Renal cortical epithelial cell (primary cell): ENCODE data around the gene NBR1. TPM values are rescaled to one million over a fixed set of nuclear protein-coding genes. Genes with fewer than 3 reads are reported as not detected.
A peak's percentile ranks its signal among the peaks of the same experiment; 100 is the strongest.
"Not testable (repeated sequence)": the region's sequence is repeated elsewhere in the genome, so short reads cannot be mapped to it uniquely, and the experiment has no call there.

Source experiments
- DNase-seq: peaks from one replicate; pipeline ENCODE4 v3.0.0-alpha.2; 2011; ENCODE audit warnings: low read depth
- total RNA-seq: library from RNA; depleted of rRNA; stranded (reverse); fragments of >200 nt; gene quantifications from 2 replicates; pipeline ENCODE4 v1.2.3, GENCODE V29; 2014

The NBR1 gene
- total RNA-seq, 1 donor from 2014 or later = 141 TPM

GRCh38 chr17:43216369-43216761 is 45.4 kb downstream of the NBR1 start:
- no peak for DNase-seq

GRCh38 chr17:43216762-43217613 is 46.0 kb downstream of the NBR1 start:
- DNase-seq = no peak

GRCh38 chr17:43217614-43218087 is 46.6 kb downstream of the NBR1 start:
- DNase-seq = no peak

GRCh38 chr17:43219001-43219400 is 48.0 kb downstream of the NBR1 start:
- DNase-seq = no peak

DNA sequence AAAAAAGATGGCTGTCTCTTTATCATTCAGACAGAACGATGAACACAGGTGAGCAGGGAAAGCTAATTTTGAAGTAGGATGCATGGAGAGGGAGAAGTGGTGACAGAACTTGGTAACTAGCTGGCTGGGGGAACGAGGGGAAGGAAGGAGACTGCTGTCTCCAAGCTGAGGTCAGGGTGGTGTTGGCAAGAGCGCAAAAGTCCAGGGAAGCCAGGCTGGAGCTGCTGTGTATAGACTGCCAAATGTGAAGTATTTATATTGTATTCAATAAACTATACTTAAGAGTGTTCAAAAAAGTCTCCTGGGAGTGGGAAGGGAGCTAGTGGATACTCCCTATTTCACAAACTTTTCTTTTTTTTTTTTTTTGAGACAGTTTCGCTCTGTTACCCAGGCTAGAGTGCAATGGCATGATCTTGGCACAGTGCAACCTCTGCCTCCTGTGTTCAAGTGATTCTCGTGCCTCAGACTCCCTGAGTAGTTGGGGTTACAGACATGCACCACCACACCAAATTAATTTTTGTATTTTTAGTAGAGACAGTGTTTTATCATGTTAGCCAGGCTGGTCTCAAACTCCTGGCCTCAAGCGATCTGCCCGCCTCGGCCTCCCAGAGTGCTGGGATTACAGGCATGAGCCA is 48.8 kb downstream of the NBR1 start:
- no peak for DNase-seq

DNA sequence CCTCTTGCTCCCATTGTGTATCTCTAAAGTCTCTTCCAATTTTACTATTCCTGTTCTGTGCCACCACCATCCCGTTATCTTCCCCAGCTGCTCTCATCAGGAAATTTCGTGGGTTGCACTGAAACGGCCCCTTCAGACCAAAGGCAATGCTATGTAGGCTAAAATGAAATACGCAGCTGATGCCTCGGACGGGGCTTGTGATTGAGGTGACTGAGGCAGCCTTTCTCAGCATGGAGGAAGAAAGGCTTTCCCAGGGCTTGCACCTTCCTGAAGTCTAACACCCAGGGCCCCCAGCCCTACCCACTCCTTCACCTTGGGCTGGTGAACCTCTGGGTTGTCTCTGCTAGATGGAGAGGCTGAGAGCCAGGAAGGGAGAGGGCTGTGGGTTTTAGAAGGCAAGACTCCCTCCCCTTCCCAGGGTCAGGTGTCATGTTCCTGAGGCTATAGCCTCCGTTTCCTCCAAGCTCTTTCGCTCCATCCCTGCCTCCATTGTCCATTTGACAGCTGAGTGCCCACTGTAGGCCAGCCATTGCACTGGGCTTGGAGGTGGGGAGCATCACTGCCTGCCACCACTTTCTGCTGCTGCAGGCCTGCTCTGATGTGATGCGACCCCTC is 49.6 kb downstream of the NBR1 start:
- no peak for DNase-seq

DNA sequence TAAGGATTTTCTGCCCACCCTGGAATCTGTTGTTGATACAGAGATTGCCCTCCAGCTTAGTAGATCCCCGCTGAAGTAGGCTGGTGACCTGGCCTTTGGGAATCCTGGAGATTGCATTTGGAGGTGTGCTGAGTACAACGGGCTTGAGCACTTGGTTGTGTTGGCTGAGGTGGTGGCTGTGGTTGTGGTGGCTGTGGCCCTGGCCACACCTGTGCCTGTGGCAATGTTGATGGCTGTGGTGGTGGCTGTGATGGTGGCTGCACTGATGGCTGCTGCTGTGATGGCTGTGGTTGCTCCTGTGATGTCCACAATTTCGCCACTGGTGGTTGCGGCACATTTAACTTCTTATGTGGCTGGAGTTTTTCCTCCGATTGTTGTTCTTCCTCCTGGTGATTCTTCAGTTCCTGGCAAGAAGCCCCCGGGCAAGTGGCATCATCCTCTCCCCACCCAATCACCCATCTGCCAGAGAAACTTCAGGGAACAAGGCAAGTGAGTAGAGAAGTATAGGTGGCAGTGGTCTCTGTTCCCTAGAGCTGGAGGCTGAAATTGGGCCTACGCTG is 53.2 kb downstream of the NBR1 start:
- no peak for DNase-seq

DNA sequence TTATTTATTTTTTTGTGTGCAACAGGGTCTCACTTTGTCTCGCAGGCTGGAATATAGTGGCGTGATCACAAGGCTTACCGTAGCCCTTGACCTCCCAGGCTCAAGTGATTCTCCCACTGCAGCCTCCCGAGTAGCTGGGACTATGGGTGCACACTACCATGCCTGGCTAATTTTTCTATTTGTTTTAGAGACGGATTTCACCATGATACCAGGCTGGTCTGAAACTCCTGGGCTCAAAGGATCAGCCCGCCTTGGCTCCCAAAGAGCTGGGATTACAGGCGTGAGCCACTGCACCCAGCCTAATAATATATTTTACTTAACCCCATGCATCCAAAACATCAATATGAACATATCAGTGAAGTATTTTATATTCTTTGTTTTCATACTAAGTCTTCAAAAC is 55.4 kb downstream of the NBR1 start:
- no peak for DNase-seq

DNA sequence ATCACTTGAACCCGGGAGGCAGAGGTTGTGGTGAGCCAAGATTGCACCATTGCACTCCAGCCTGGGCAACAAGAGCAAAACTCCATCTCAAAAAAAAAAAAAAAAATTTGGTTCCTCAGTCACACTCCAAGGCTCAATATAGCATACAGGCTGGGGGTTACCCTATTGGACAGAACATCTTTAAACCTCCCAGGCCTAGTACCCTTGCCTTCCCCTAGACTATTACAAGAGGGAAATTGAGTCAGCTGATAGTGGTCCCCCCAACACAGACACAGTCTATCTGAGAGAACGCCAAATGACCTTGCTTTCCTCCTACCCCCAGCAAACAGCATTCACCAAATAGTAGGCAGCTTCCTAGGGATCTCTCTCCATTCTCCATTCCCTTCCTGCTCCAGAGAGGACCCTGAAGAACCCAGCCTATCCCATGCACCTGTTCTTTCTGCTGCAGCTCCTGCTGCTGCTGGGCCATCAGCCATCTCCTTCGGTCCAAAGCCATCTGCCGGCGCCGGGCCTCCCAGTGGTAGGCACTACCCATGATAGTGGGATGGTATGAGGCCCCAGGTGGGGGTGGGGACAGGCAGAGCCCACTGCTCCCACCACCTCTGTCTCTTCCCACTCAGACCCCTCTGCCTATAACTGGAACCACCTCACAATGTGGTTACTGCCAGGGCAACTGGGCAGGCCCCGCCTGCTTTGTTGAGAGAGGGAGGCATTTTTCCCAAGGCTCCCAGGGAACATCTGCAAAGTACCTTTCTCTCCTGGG is 57.2 kb downstream of the NBR1 start, which contains the start of gene CCDC200:
Gene CCDC200 (minus strand): TSS at position 604 of the 763 bp plus-strand sequence. CDS start 69 bp downstream, at position 535.
- DNase-seq = not testable (repeated sequence)

- DNase-seq = not testable (repeated sequence)
Observed at GRCh38 chr17:43231205-43232020, 60.4 kb downstream of the NBR1 start.

GRCh38 chr17:43232021-43232699 is 61.1 kb downstream of the NBR1 start:
- DNase-seq = peak; percentile 39

- not testable (repeated sequence) for DNase-seq
Observed at GRCh38 chr17:43233263-43233662, 62.2 kb downstream of the NBR1 start.

DNA sequence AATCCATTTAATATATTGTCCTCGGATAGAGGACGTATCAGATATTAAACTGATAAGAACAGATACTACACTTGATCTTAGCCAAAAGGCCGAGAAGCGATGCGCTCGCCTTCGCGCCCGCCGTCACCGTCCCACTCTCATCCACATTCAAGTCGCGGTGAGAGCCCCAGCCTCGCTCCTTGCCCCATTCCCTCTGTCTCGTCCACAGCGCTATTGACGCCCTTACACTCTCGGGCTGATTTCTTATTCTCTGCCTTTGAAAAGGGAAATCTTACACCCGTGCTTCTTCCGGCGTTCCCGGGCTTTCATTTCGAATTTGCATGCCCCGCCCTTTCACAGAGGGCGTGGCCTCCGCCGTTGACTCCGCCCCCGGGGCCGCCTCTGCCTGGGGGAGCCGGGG is 62.9 kb downstream of the NBR1 start, which contains the start of gene RNU2-1:
Gene RNU2-1 (minus strand): TSS at position 101 of the 400 bp plus-strand sequence.
- DNase-seq = not testable (repeated sequence)

- DNase-seq = not testable (repeated sequence)
Observed at GRCh38 chr17:43239597-43239996, 68.6 kb downstream of the NBR1 start.

- DNase-seq = not testable (repeated sequence)
Observed at GRCh38 chr17:43240596-43241352, 69.8 kb downstream of the NBR1 start.

DNA sequence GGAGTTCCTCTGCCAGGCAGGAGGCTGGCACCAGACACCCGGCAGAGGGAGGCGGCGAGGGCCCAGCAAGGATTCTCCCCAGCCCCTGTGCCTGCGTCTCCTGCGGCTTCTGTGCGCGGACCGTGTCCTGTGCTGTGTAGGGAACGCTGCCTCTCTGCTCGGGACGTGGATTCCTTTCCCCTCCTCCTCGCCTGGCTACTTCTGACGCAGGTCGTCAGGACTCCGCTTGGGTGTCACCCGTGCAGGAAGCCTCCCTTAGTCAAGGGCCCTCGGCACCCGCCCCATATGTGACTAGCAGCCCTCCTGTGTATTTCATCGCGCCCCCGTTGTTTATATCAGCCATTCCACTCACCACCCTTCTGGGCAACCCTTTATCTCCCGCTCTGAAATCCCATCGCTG is 75.4 kb downstream of the NBR1 start:
- not testable (repeated sequence) for DNase-seq
